Skeletal muscle satellite cell (primary cell): Measurements from ENCODE around the gene PLEKHG3.

Source experiments
- H3K27me3 ChIP-seq: 2 replicates; pipeline ENCODE4 v1.7.0; 2013; ENCODE audit warnings: low read length; ENCODE audit not compliant: control insufficient read depth, insufficient read depth
- H3K36me3 ChIP-seq: 2 replicates; pipeline ENCODE4 v1.7.0; 2013; ENCODE audit warnings: mild to moderate bottlenecking, control low read depth, low read length; ENCODE audit not compliant: insufficient read depth
- H3K4me1 ChIP-seq: 2 replicates; pipeline ENCODE4 v1.7.0; 2013; ENCODE audit warnings: low read length; ENCODE audit not compliant: control insufficient read depth, insufficient read depth
- H3K4me2 ChIP-seq: 2 replicates; pipeline ENCODE4 v1.7.0; 2013; ENCODE audit warnings: mild to moderate bottlenecking, low read length
- H3K4me3 ChIP-seq: 2 replicates; pipeline ENCODE4 v1.7.0; 2013; ENCODE audit warnings: low read length
- H3K9ac ChIP-seq: 2 replicates; pipeline ENCODE4 v1.7.0; 2013; ENCODE audit warnings: mild to moderate bottlenecking, low read depth, low read length, moderate library complexity
- H3K9me3 ChIP-seq: replicated peaks from 2 replicates; pipeline ENCODE4 v1.7.0; 2013; ENCODE audit warnings: mild to moderate bottlenecking, control low read depth, low read length

The PLEKHG3 gene

DNA sequence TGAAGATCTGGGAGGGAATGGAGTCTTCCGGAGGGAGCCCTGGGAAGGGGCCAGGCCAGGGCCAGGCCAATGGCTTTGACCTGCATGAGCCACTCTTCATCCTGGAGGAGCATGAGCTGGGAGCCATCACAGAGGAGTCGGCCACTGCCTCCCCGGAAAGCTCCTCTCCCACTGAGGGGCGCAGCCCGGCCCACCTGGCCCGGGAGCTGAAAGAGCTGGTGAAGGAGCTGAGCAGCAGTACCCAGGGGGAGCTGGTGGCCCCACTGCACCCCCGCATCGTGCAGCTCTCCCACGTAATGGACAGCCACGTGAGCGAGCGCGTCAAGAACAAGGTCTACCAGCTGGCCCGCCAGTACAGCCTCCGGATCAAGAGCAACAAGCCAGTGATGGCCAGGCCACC, 37.7 kb downstream of the PLEKHG3 start:
- H3K9me3 ChIP-seq: no peaks in the 10 kb centered on the region
- H3K4me3 ChIP-seq: no peak overlapping the region
- no peak overlapping the region for H3K9ac ChIP-seq
- peaks cover 7% of the 10 kb centered on the region for H3K36me3 ChIP-seq
- H3K4me2 ChIP-seq: no peak overlapping the region
- H3K4me1 ChIP-seq: peaks cover 15% of the 10 kb centered on the region
- no peaks in the 10 kb centered on the region for H3K27me3 ChIP-seq

DNA sequence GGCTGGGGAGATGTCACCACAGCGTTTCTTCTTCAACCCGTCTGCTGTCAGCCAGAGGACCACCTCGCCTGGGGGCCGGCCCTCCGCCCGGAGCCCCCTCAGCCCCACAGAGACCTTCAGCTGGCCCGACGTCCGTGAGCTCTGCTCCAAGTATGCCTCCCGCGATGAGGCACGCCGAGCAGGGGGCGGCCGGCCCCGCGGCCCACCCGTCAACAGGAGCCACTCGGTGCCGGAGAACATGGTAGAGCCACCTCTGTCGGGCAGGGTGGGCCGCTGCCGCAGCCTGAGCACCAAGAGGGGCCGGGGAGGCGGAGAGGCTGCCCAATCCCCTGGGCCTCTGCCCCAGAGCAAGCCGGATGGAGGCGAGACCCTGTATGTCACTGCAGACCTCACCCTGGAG, 38.8 kb downstream of the PLEKHG3 start:
- Histone ChIP-seq H3K9me3 (no peaks in the 10 kb centered on the region), H3K36me3 (peaks cover 7% of the 10 kb centered on the region), H3K4me3 (no peak overlapping the region), H3K27me3 (no peaks in the 10 kb centered on the region), H3K4me2 (no peak overlapping the region), H3K9ac (no peak overlapping the region), H3K4me1 (peaks cover 15% of the 10 kb centered on the region)

DNA sequence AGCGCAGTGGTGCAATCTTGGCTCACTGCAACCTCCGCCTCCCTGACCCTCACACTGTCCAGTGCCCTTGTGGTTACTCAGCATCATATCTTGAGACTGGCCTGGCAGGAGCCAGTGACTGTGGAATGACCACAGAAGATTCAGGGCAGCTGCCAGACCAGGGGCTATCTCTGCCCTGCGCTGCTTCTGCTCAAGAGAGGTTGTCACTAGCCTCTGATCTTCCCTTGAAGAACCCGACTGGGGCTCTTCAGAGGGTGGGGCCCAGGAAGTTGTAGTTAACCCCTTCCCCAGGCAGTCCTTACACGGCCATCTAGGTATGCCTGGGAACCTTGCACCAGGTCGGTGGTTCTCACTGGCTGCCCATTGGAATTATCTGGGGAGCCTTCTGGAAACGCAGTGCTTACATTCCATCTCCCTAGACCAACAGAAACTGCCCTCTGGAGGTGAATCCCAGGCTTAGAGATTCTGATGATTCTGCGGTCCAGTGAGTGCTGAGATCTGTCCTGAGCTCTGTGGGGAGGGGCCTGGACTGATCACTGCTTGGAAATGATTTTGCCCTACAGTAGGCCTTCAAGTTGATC, 41.4 kb downstream of the PLEKHG3 start:
- Histone ChIP-seq H3K36me3 (peaks cover 7% of the 10 kb centered on the region), H3K9ac (no peak overlapping the region), H3K4me3 (no peak overlapping the region), H3K9me3 (no peaks in the 10 kb centered on the region), H3K27me3 (no peaks in the 10 kb centered on the region), H3K4me2 (no peak overlapping the region), H3K4me1 (peaks cover 15% of the 10 kb centered on the region)

DNA sequence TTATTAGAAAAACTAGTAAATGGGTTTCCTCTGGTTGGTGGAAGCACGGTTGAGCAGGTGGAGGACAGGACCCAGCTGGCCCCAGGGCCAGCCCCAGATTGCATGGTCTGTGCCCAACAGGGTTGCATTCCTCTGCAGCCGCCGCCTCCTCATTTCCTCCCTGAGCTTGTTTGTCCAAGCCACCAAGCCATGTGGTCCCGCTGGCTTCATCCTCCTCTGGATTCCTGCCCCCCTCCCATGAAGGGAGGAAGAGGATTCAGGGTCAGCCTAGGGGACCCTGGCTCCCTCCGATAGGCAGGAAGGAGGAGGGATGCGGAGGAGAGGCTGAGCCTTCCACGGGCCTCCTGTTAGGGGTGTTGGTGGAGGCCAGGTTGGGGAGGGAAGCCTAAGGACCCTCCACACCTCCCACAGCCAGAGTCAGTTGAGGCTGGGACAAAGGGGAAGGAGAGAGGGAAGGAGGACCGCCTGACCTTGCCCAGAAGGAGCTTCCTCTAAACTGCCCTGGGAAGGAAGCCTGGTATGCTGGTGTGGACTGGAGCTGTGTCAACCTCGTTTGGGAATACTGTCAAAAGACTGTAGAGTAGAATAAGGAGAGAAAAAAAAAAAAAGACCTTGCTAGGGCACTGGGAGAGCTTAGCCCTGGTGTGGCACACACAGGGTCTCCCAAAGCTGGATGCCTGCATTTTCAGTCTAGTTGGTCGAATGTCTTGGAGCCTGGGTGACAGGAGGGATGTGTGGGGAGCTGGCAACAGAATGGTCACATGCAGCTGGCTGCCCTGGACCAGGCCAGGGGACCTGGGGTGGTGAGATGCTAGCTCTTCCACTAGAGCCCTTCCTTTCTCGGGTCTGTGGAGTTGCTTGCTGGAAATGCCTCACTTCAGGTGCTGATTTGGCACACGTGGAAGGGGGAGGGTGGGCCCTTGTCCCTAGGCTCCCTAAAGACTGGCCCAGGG, 42.4 kb downstream of the PLEKHG3 start:
- no peak overlapping the region for H3K4me3 ChIP-seq
- H3K36me3 ChIP-seq: peaks cover 2% of the 10 kb centered on the region
- H3K4me1 ChIP-seq: peaks cover 15% of the 10 kb centered on the region
- no peaks in the 10 kb centered on the region for H3K27me3 ChIP-seq
- no peaks in the 10 kb centered on the region for H3K9me3 ChIP-seq
- H3K4me2 ChIP-seq: no peak overlapping the region
- no peak overlapping the region for H3K9ac ChIP-seq

DNA sequence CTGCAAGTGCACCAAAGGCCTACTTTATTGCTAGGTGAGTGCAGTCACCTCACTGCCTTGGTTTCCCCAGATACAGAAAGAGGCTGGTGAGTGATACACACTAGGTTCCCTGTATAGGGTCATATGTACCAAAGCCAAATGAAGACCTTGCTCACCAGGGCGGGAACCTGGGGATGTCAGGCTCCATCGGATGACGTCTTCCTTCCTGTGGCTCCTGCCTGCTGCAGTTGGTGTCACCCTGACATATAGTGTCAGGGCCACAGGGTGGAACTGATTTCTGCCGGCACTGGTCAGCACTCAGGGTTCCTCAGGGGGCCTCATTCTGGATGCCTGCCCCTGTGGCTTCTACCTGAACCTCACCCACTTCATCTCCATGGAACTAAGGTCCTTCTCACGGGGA, 43.1 kb downstream of the PLEKHG3 start:
- H3K27me3 ChIP-seq: no peaks in the 10 kb centered on the region
- no peak overlapping the region for H3K9ac ChIP-seq
- H3K36me3 ChIP-seq: no peaks in the 10 kb centered on the region
- H3K4me3 ChIP-seq: no peak overlapping the region
- no peak overlapping the region for H3K4me2 ChIP-seq
- peaks cover 15% of the 10 kb centered on the region for H3K4me1 ChIP-seq
- H3K9me3 ChIP-seq: no peaks in the 10 kb centered on the region

DNA sequence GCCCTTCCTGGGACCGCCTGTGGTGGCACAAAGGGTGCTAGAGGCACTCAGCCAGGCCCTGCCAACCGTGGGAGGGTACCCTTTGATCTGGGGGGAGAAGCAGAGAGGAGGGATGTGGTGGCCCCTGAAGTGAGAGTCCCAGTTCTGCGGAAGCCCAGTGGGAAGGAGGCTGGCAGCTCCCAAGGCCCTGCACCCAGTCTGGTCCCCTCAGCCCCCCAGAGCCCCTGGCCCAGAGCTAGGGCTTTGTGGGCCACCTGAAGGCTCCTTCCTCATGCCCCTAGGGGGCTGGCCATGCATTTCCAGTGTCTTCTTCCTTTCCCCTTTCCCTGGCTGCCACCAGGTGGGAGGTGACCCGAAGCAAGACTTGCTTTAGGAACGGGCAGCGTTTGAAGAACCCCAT, 44.3 kb downstream of the PLEKHG3 start:
- Histone ChIP-seq H3K36me3 (no peaks in the 10 kb centered on the region), H3K4me2 (no peak overlapping the region), H3K4me1 (peaks cover 15% of the 10 kb centered on the region)

DNA sequence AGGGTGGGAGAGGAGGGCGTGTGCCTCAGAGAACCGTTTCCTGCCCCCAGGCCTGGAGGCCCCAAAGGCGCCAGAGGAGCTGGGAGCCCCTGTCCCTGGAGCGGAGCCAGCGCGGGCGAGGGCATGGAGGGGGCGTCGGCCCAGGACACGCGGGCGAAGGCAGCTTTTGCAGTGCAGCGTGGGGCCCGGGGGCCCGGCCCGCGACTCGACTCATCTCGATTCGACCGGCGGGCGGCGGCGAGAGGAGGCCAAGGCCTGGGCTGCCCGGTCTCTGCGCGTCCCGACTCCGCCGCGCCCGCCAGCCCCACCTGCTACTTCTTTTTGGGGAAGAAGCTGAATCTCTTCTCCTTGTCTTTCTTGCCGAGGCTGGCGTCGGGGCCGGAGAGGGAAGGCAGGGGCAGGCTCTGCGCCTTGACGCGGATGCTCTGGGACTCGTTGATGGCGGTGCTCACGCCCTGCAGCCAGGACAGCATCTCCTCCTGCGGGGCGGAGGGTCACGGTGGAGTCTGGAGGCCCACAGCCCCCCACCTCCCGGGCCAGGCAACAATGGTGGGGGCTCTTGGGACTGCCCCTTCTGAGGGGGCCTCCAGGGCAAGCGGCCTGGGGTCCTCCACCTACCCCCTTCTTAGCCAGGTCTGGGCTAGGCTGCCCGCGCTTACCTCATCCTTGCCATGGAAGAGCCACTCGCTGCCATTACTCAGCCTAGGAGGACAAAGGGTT, 44.9 kb downstream of the PLEKHG3 start:
- no peak overlapping the region for H3K4me2 ChIP-seq
- no peaks in the 10 kb centered on the region for H3K9me3 ChIP-seq
- H3K36me3 ChIP-seq: no peaks in the 10 kb centered on the region
- peaks cover 6% of the 10 kb centered on the region for H3K27me3 ChIP-seq
- no peak overlapping the region for H3K4me3 ChIP-seq
- peaks cover 15% of the 10 kb centered on the region for H3K4me1 ChIP-seq
- H3K9ac ChIP-seq: no peak overlapping the region

More for the DNA sequence above, 44.3 kb downstream of the PLEKHG3 start:
- Histone ChIP-seq H3K27me3 (peaks cover under 1% of the 10 kb centered on the region), H3K9me3 (no peaks in the 10 kb centered on the region), H3K4me3 (no peak overlapping the region), H3K9ac (no peak overlapping the region)

DNA sequence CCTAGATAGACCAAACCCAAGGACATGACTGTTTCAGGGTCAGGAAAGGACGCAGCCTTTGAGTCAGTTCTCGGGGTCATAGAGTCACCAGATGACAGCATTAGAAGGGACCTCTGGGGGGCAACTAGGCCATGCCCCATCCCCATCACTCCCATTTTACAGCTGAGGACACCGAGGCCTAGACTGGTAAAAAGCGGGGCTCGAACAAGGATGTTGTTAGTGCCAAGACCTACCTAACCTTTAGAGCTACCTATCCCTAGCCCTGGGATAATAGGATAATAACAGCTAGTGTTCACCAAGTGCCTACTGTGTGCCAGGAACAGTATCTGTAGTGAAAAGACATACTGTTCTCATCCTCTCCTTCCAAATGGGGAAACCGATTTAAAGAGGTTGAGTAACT, 48.7 kb downstream of the PLEKHG3 start:
- no peak overlapping the region for H3K4me3 ChIP-seq
- no peak overlapping the region for H3K4me2 ChIP-seq
- no peaks in the 10 kb centered on the region for H3K9me3 ChIP-seq
- no peak overlapping the region for H3K9ac ChIP-seq
- H3K36me3 ChIP-seq: no peaks in the 10 kb centered on the region
- peaks cover 20% of the 10 kb centered on the region for H3K27me3 ChIP-seq
- H3K4me1 ChIP-seq: peaks cover under 1% of the 10 kb centered on the region

DNA sequence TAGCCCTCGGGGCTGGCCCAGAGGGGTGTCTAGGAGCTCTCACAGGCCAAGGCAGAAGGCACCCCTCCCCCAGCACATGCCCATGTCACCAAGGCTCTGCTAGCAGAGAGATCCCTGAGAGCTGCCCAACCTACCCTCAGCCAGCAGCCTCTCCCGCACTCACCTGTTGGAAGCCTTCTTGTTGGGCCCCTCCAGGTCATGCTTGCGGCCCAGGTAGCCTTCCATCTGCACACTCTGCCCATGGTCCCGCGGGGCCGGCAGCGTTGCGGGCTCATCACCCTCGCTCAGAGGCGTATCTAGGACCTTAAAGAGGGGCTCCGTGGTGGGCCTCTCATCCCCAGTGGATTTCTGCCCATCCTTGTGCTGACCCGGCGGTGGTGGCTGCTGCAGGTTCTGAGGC, 49.1 kb downstream of the PLEKHG3 start:
- Histone ChIP-seq H3K4me2 (no peak overlapping the region), H3K4me1 (peaks cover 5% of the 10 kb centered on the region), H3K36me3 (no peaks in the 10 kb centered on the region), H3K4me3 (no peak overlapping the region), H3K9me3 (no peaks in the 10 kb centered on the region), H3K27me3 (peaks cover 20% of the 10 kb centered on the region), H3K9ac (no peak overlapping the region)

DNA sequence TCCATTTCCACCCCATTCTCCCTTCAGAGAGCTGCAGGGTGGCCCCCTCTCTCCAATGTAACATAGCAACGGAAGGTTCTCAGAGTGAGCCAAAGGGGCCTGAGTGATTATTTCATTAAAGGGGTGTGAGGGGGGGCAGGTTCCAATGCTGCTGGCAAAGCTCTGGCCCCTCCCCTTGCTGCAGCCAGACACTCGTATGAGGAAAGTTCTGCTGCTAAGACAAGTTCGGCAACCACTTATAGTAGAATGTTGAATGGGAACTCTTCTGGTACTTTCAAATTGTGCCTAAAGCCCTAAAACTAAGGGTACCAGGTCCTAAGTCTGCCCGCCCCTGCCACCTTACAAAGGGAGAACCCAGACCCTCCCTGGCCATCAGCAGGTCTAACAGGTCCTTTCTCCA, 49.8 kb downstream of the PLEKHG3 start:
- Histone ChIP-seq H3K36me3 (no peaks in the 10 kb centered on the region), H3K4me1 (peaks cover 11% of the 10 kb centered on the region), H3K9me3 (no peaks in the 10 kb centered on the region), H3K9ac (no peak overlapping the region), H3K4me3 (no peak overlapping the region), H3K4me2 (no peak overlapping the region), H3K27me3 (peaks cover 20% of the 10 kb centered on the region)

DNA sequence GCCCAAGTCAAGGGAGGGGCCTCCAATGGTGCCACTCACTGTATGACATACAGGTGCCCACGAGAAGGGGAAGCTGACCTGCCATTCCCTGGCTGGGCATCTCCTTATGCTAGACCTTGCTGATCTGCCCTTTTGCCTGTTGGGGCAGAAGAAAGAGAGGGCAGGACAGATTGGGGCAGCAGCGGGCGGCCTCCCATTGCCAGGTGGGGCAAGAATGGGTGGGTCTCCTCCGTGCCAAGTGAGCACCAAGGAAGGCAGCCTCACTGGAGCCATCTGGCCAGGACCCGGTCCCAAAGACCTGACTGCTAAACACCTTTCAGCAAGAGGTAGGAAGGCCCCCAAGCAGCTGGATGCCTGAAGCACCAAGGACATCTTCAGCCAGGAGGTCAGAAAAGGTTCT, 50.5 kb downstream of the PLEKHG3 start:
- no peaks in the 10 kb centered on the region for H3K9me3 ChIP-seq
- no peak overlapping the region for H3K9ac ChIP-seq
- no peak overlapping the region for H3K4me3 ChIP-seq
- H3K4me1 ChIP-seq: peaks cover 13% of the 10 kb centered on the region
- H3K4me2 ChIP-seq: no peak overlapping the region
- H3K27me3 ChIP-seq: peaks cover 20% of the 10 kb centered on the region
- no peaks in the 10 kb centered on the region for H3K36me3 ChIP-seq
